ENCODE measurements around the gene RAB40B.
A peak's percentile ranks its signal among the peaks of the same experiment; 100 is the strongest.

The RAB40B gene

DNA sequence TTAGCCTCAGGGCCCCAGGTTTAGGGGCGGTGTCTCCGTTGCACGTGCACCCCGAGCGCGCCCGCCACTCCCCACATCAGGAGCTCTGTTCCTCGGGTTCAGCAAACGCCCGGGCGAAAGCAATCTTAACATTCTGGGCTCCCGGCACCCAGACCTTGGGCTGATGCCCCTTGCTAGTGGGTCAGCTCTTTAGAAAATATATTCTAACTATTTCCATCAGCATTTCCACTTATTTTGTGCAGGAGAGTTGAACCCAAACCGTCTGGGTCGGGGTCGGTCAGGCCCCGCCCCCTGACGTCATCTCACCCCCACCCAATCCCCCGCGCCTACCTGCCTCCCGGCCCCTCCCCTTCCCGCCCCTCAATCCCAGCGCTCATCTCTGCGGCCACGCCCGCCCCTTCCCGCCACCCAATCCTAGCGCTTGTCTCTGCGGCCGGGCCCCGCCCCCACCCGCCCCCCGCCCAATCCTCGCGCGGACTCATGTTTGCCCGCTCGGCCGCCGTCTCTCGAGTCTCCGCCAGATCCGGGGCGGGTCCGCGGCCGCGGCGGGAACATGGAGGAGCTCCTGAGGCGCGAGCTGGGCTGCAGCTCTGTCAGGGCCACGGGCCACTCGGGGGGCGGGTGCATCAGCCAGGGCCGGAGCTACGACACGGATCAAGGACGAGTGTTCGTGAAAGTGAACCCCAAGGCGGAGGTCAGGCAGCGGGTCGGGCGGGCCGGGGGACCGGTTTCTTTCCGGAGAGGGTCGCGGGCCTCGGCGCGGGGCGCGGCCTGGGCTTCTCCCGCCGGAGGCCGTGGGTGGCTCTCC is 17.9 kb upstream of the RAB40B start, which contains the start of gene FN3KRP:
Gene FN3KRP (plus strand): TSS at position 504 of the 808 bp plus-strand sequence. CDS start 50 bp downstream, at position 554.
- peak; percentile 67 for DNase-seq (ENCODE audit: low spot score)

DNA sequence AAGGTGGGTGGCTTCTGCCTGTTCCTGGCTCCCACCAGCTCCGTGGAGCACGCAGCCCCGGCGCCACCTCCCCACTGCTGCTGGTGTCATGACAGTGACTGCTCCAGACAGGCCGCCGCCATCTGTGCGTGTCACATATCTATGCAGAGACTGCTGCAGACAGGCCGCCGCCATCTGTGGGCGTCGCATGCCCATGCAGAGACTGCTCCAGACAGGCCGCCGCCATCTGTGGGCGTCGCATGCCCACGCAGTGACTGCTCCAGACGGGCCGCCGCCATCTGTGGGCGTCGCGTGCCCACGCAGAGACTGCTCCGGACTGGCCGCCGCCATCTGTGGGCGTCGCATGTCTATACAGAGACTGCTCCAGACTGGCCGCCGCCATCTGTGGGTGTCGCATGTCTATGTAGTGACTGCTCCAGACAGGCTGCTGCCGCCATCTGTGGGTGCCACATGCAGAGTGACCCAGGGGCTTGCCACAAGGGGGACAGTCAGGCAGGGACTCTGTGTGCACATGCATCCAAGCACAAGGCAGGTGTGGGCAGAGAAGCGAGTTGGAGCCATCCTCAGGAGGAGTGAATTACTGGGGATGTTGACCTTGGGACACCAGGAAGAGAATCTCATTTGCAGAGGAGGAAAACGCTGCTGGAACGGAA is 14.7 kb upstream of the RAB40B start:
- no peak for DNase-seq (ENCODE audit: low spot score)

GRCh38 chr17:82710499-82711232 is 12.2 kb upstream of the RAB40B start:
- DNase-seq (ENCODE audit: low spot score), result no peak

GRCh38 chr17:82709676-82710498 is 11.4 kb upstream of the RAB40B start:
- no peak for DNase-seq (ENCODE audit: low spot score)

- no peak for DNase-seq (ENCODE audit: low spot score)
Measured at GRCh38 chr17:82709024-82709675, 10.7 kb upstream of the RAB40B start.

DNA sequence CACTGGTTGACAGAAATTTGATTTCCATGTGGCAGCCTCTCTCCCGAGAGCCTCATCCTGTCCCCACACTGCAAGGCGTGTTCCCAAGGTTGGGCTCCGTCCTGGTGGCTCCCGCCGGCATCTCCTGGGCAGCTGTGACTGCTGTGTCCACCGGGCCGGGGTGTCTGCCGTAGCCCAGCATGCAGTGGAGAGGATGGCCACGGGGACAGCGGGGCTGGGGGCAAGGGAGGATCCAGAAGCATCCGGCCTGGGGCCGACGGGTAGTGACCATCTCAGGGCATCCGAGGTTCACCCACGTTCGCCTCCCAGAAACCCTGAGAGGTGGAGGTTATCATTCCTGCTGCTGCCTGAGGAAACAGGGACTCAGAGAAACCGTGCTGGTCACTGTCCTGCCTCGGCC is 7.3 kb upstream of the RAB40B start:
- DNase-seq (ENCODE audit: low spot score), result no peak

- no peak for DNase-seq (ENCODE audit: low spot score)
Measured at GRCh38 chr17:82704886-82705285, 6.4 kb upstream of the RAB40B start.

DNA sequence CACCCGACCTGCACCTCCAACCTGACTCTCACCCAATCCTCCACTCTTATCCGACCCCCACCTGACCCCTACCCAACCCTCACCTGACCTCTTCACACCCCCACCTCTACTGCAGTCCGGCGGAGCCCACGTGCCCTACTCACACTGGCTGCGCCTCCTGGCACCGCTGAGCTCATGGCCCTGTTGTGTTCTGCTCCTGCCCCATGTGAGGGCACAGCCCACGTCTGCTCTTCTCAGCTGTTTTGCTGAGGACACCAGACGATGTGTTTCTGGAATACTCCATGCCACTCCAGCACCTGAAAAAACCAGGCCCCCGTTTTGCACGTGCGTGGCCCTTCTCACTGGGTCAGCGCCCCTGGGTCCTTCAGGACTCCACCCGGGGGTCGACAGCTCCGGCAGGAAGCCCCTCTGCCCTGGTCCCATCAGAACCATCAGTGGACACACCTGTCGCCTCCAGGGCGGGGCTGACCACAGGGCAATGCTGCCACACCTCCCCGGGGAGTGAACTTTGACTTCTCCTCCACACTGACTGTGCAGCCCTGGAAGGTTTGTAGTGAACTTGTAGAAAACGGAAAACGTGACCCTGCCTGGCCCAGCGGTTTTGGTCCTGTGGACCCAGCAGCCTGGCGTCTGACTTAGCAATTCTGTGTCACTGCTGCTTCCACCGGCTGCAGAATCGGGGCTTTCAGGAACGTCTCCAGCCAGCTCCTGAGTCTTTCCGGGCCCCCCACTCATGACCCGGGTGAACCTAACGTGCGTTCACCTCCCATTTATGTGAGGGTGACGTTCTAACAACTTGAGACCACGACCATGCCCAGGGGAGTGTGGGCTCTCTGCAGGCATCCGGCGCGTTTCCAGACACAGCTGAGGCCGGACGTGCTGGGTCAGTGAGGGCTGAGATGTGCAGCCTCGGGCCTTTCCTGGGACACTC is 5.7 kb upstream of the RAB40B start:
- no peak for DNase-seq (ENCODE audit: low spot score)

- DNase-seq (ENCODE audit: low spot score), result no peak
Measured at GRCh38 chr17:82703036-82703745, 4.7 kb upstream of the RAB40B start.

DNA sequence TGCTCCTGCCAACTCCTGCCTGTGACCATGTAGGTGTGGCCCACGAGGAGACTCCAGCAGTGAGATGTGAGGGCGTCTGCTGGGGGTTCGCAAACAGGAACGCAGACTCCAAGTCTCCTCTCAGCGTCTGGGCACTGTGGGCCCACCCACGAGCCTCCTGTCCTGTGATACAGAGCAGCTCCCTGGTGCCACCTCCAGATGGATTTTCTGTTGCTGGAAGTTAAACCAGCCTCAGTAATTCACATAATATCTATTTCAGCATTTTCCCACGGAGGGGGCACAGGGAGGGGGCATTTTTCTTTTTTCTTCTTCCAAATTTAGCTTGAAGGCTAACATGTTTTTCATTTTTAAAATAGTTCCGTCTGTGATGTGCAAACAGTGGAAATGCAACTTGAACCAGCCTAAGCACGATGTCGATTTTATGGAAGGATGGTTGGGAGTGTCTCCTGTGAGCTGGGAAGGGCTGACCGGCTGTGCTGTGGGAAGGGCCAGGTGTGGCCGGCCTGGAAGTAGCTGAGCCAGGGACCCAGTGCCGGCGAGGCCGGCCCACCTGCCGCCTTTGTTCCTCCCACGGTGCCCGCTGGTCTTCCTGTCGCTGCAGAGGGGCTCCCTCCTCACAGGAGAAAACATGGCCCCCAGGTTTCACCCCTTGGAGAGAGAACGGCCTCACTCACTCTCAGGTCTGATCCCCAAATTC is 3.9 kb upstream of the RAB40B start:
- no peak for DNase-seq (ENCODE audit: low spot score)

- no peak for DNase-seq (ENCODE audit: low spot score)
Measured at GRCh38 chr17:82699551-82699950, 1.1 kb upstream of the RAB40B start.

DNA sequence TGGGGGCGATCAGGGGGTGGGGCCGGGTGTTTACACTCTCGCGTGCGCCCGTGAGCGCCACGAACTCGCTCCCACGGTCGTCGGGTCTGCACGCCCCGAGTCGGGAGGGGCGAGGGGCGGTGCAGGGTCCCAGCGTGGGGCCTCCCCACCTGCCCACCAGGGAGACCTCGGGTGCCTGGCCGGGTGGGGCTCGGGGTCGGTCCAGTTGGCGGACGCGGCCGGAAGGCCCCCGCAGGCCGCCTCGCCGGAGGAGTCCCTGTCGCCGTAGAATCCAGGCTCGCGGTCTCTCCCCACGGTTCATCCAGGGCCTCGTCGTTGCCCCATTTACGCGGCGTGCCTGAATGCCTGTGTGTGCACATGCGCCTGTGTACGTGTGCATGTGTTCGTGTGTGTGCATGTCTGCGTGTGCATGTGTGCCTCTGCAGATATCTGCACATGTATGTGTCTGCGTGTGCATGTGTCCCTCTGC is 510 bp upstream of the RAB40B start:
- no peak for DNase-seq (ENCODE audit: low spot score)

- DNase-seq (ENCODE audit: low spot score), result no peak
Measured at GRCh38 chr17:82697808-82698064, 762 bp downstream of the RAB40B start.

GRCh38 chr17:82696916-82697807 is 1.3 kb downstream of the RAB40B start:
- DNase-seq (ENCODE audit: low spot score), result no peak

GRCh38 chr17:82696259-82696658 is 2.2 kb downstream of the RAB40B start:
- no peak for DNase-seq (ENCODE audit: low spot score)

DNA sequence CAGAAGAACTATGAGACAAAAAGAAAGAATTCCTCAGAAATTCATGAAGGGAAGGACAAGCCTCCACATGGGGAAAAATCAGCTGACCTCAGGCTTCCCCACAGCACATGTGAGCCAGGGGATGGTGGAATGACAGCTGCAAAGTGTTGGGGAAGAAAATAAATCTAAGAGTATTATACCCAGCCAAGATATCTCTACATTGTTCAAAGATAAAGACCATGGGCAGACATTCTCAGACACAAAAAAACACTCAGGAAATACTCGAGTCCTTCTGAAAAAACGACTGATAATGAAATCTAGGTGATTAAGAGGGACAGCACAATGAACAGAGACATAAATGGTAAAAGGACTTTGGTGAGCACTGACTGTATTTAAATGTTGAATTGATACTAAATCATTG is 3.9 kb downstream of the RAB40B start:
- no peak for DNase-seq (ENCODE audit: low spot score)

DNA sequence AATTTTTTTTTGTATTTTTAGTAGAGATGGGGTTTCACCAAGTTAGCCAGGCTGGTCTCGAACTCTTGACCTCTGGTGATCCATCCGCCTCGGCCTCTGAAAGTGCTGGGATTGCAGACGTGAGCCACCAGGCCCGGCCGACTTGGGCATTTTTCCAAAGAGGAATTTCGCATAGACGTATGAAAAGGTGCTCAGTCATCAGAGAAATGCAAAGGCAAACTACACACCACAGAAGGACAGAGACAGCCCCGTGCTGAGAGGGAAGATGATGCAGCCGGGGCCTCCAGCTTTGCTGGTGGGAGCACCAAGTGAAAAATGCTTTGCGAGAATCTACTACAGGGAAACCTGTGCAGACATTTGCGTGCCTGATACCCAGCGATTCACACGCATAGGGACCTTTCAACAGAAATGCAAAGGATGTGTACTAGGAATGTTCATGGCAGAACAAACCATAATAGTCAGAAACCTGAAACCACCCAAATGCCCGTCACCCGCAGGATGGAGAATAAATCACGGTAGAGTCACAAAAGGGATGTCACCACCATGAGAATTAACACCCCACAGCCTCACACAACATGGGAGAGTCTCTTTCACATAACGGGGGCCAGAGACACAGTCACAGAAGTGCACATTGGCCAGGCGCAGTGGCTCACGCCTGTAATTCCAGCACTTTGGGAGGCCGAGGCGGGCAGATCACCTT is 5.2 kb downstream of the RAB40B start:
- no peak for DNase-seq (ENCODE audit: low spot score)

DNA sequence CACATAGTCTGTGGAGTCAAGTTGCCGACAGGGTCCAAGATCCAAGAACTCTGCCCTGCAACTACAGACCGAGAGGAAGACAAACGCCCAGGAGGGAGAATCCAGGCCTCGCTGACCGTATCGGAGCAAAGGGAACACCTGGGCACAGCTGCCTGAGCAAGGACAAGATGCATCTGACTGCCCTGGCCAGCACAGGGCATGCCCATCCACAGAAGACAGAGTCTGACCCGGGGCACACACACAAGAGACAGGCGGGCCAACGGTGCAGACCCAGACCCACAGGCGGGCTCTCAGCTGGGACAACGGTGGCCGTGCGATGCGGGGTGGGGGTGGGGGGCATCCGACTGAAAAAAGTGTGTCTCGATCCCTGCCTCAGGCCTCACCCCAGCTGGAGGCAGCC is 6.2 kb downstream of the RAB40B start:
- no peak for DNase-seq (ENCODE audit: low spot score)

All from hematopoietic multipotent progenitor cell treated with erythropoietin and hydrocortisone succinate and interleukin-3 and kit ligand, for 17 days (in vitro differentiated cells).